ENCODE measurements around the gene OR51S1. TPM values are rescaled to one million over a fixed set of nuclear protein-coding genes. Genes with fewer than 3 reads are reported as not detected.

The OR51S1 gene
- total and polyA plus RNA-seq, 2 donors (not counting 3 experiments of a cell fraction or from before 2014, with no cell fraction given), result not detected

- POLR2A ChIA-PET, result no interaction called here
- Histone ChIP-seq H3K36me3 (ENCODE audit: control insufficient read depth in 2 of 2, extremely low read depth in 1 of 2, insufficient read depth in 2 of 2, low read length in 2 of 2) (no peaks in the 10 kb centered on the region), H3K27ac (ENCODE audit: insufficient read depth, low read depth, low read length) (no peak overlapping the region), H3K9me3 (replicated peaks; ENCODE audit: control insufficient read depth, insufficient read depth, low read length) (no peaks in the 10 kb centered on the region), H3K4me3 (replicated peaks in 1 of 3; ENCODE audit: insufficient read depth in 1 of 3, low read depth in 1 of 3, low read length in 3 of 3) (no peak overlapping the region), H3K79me2 (ENCODE audit: control insufficient read depth, insufficient read depth, low read length) (no peaks in the 10 kb centered on the region), H3K4me1 (ENCODE audit: control insufficient read depth, extremely low read depth, insufficient read depth, low read length) (no peaks in the 10 kb centered on the region), H3K9ac (replicated peaks; ENCODE audit: extremely low read depth, insufficient read depth, low read length) (no peak overlapping the region), H4K20me1 (replicated peaks; ENCODE audit: control insufficient read depth, extremely low read depth, insufficient read depth, low read length) (no peaks in the 10 kb centered on the region), H3K27me3 (ENCODE audit: control insufficient read depth in 2 of 2, insufficient read depth in 2 of 2, low read length in 2 of 2) (no peaks in the 10 kb centered on the region), H3K9me1 (replicated peaks; ENCODE audit: control insufficient read depth, extremely low read depth, insufficient read depth, low read length) (no peaks in the 10 kb centered on the region), H2AFZ (ENCODE audit: low read depth, low read length) (no peak overlapping the region), H3K4me2 (ENCODE audit: insufficient read depth, low read length) (no peak overlapping the region)
- intact Hi-C loops (cut with micrococcal nuclease) (no loop called here), dilution Hi-C loops (cut with MboI; ENCODE audit: extremely low pct_ligation_motif_present, low sequenced_read_pairs) (no loop called here)
- BruUV-seq (replicated peaks), result no TSS peak
- DNase-seq (ENCODE audit: low read depth, low spot score), result no peak
- TF ChIP-seq JUN (IDR thresholded peaks at IDR 0.05; ENCODE audit: borderline replicate concordance, insufficient read depth, insufficient read length, low read depth) (no peak), POLR2AphosphoS5 (IDR thresholded peaks at IDR 0.05; ENCODE audit: insufficient read depth, low read depth, low read length) (no peak), MYC (IDR thresholded peaks at IDR 0.05; ENCODE audit: low read depth, low read length) (no peak), POLR2A (IDR thresholded peaks at IDR 0.05; ENCODE audit: low read depth, low read length) (no peak), GATA2 (IDR thresholded peaks at IDR 0.05; ENCODE audit: insufficient read depth, insufficient read length, low read depth, low read length) (no peak), FOS (IDR thresholded peaks at IDR 0.05; ENCODE audit: borderline replicate concordance, insufficient read depth, low read length) (no peak), EZH2 (IDR thresholded peaks at IDR 0.05; ENCODE audit: borderline replicate concordance, low read depth, low read length, severe bottlenecking) (no peak)
- TF ChIP-seq, protein P1, sequence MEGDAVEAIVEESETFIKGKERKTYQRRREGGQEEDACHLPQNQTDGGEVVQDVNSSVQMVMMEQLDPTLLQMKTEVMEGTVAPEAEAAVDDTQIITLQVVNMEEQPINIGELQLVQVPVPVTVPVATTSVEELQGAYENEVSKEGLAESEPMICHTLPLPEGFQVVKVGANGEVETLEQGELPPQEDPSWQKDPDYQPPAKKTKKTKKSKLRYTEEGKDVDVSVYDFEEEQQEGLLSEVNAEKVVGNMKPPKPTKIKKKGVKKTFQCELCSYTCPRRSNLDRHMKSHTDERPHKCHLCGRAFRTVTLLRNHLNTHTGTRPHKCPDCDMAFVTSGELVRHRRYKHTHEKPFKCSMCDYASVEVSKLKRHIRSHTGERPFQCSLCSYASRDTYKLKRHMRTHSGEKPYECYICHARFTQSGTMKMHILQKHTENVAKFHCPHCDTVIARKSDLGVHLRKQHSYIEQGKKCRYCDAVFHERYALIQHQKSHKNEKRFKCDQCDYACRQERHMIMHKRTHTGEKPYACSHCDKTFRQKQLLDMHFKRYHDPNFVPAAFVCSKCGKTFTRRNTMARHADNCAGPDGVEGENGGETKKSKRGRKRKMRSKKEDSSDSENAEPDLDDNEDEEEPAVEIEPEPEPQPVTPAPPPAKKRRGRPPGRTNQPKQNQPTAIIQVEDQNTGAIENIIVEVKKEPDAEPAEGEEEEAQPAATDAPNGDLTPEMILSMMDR (IDR thresholded peaks at IDR 0.05; ENCODE audit: extremely low read depth in 1 of 2, insufficient read depth in 1 of 2, low read depth in 1 of 2, low read length in 2 of 2), result no peak
- TF ChIP-seq, protein P2, sequence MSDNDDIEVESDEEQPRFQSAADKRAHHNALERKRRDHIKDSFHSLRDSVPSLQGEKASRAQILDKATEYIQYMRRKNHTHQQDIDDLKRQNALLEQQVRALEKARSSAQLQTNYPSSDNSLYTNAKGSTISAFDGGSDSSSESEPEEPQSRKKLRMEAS (IDR thresholded peaks at IDR 0.05; ENCODE audit: insufficient read depth, insufficient read length), result no peak
- CTCF ChIA-PET, result no interaction called here
- no peak for FAIRE-seq
Measured at GRCh38 chr11:4830909-4831308, 18.1 kb downstream of the OR51S1 start.

Data from endothelial cell of umbilical vein (primary cell).